Measurements from ENCODE around the gene ISOC2.
"Not testable (repeated sequence)": the region's sequence is repeated elsewhere in the genome, so short reads cannot be mapped to it uniquely, and the experiment has no call there.

The ISOC2 gene

GRCh38 chr19:55440411-55441105 lies 20.9 kb downstream of the ISOC2 start:
- DNase-seq (ENCODE audit: low read depth in 2 of 2) = no peak

GRCh38 chr19:55439052-55439451 lies 22.4 kb downstream of the ISOC2 start:
- DNase-seq (ENCODE audit: low read depth in 2 of 2) = no peak

DNA sequence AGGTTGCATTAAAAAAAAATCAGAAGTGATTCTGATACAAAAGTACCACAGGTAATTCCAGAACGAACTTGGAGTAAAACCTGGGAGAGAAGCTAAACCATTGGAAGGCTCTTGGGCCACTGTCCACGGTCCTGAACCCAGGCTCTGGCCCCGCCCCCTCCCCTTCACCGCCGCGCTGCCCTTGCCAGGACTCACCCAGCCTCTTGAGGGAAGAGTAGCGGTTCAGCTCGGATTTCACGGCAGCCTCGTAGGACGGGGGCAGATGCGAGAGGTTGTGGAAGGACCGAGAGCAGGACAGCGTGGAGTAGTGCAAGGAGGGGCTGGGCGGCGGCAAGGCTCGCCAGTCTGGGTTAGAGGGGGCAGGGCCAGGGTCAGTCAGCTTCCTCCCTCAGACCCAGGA lies 24.0 kb downstream of the ISOC2 start:
- no peak for DNase-seq (ENCODE audit: low read depth in 2 of 2)

DNA sequence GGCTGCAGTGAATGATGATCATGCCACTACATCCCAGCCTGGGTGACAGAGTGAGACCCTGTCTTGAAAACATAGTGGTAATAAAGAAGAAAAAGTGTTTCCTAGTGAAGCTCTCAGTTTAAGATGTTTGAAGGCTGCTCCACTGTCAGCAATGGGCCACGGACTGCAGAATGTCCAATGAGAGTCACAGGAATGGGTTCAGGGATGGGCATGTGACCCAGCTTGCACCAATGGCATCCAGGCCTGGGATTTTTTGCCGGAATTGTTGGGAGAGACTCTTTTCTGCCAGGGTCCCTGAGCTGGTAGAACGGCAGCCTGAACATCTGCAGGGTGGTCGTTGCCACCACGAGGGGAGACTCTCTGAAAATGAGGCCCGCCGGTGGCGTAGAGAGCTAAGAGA lies 24.6 kb downstream of the ISOC2 start:
- DNase-seq (ENCODE audit: low read depth in 2 of 2) = no peak

DNA sequence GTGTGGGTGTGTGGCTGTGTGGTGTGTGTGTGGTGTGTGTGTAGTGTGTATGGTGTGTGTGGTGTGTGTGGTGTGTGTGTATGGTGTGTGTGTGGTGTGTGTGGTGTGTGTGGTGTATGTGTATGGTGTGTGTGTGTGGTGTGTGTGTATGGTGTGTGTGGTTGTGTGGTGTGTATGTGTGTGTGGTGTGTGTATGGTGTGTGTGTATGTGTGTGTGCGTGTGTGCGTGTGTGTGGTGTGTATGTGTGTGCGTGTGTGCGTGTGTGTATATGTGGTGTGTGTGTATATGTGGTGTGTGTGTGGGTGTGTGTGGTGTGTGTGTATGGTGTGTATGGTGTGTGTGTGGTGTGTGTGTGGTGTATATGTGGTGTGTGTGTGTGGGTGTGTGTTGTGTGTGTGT lies 26.4 kb downstream of the ISOC2 start:
- DNase-seq (ENCODE audit: low read depth in 2 of 2) = no peak

GRCh38 chr19:55434356-55434919 lies 27.0 kb downstream of the ISOC2 start:
- no peak for DNase-seq (ENCODE audit: low read depth in 2 of 2)

- DNase-seq (ENCODE audit: low read depth in 2 of 2) = no peak
Observed at GRCh38 chr19:55433292-55433691, 28.1 kb downstream of the ISOC2 start.

- DNase-seq (ENCODE audit: low read depth in 2 of 2) = no peak
Observed at GRCh38 chr19:55432241-55432959, 29.0 kb downstream of the ISOC2 start.

DNA sequence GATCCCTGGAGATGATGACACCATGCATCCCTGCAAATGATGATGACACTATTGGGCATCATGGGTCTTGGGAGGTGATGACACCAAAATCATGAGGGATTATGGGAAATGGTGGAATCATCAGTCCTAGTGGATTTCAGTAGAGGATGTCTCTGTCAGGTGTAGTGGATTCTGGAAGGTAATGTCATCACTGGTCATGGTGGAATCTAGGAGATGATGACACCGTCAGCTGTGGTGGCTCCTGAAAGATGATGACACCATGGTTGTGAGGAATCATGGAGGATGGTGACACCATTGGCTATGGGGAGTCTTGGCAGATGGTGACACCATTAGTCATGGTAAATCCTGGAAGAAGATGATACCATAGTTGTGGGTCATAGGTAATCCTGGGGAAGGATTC lies 30.3 kb downstream of the ISOC2 start:
- no peak for DNase-seq (ENCODE audit: low read depth in 2 of 2)

DNA sequence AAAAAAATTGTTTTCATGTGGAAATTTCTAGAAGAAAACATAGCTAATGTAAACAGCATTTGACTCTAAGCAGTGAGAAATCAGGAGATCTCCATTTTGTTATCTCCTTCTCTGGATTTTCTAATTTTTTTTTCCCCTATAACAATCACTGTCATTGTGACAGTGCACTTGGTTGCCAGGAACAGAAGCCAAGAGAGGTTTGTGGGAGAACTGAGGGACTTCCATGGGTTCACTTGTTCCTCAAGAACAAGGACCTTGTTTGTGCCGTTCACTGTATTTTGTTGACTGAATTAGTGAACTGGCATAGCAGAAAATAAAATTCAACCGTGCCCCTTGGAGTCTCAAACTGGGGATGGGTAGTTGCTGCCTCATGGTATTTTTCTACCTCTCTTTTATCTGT lies 35.4 kb downstream of the ISOC2 start:
- DNase-seq (ENCODE audit: low read depth in 2 of 2) = no peak

DNA sequence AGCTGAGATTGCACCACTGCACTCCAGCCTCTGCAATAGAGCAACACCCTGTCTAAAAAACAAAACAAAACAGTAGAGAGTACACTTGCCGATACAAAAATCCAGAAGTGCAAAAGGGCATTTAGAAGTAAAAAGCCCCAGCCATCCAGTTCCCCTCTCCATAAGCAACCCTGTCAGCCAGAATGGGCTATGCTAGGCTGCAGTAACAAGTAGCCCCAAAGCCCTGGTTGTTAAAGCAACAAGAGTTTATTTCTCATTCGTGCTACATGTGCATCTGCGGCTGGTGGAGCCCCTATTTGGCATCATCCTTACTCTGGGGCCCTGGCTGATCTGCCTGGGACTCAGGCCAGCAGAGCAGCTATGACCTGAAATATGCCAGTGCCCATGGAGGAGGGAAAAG lies 36.9 kb downstream of the ISOC2 start:
- no peak for DNase-seq (ENCODE audit: low read depth in 2 of 2)

- DNase-seq (ENCODE audit: low read depth in 2 of 2) = no peak
Observed at GRCh38 chr19:55423225-55424005, 38.0 kb downstream of the ISOC2 start.

DNA sequence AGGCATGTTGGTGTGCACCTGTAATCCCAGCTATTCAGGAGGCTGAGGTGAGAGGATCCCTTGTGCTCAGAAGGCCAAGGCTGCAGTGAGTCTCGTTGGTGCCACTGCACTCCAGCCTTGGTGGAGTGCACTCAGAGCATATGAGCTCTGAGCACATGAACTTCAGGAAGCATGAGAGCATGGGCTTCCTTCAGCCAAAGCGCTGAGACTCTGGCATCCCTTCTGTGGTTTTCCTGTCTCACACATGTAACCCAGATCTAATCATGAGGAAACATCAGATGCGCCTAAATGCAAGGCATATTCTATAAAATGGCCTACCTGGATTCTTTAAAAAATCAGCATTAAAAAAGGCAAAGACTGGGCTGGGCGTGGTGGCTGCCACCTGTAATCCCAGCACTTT lies 40.2 kb downstream of the ISOC2 start:
- DNase-seq (ENCODE audit: low read depth in 2 of 2) = not testable (repeated sequence)

DNA sequence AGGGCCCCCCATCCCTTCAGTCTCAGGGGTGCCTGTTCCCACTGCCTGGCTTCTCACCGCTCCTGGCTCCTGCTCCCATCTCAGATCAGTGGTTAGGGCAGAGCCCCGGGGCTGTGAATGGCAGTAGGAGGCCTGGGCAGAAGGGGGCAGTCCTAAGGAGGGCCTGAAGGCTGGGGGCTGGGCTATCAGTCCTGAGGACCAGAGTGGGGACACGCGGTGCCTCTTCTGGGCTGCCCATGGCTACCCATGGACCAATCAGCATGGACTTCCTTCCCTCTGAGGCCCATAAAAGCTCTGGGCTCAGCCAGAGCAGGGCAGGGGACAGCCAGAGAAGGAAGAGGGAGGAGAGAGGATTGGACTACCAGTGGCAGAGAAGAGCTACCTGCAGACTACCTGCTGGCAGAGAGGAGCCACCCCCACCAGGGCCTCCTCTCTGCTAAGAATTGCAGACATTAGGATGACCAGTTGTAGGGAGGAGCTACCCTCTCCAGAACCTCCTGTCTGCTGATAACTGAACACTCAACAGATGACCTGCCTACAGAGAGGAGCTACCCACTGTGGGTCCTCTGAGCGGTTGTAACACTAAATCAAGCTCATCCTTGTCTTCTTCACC lies 41.7 kb downstream of the ISOC2 start:
- no peak for DNase-seq (ENCODE audit: low read depth in 2 of 2)

GRCh38 chr19:55419103-55419502 lies 42.3 kb downstream of the ISOC2 start:
- no peak for DNase-seq (ENCODE audit: low read depth in 2 of 2)

DNA sequence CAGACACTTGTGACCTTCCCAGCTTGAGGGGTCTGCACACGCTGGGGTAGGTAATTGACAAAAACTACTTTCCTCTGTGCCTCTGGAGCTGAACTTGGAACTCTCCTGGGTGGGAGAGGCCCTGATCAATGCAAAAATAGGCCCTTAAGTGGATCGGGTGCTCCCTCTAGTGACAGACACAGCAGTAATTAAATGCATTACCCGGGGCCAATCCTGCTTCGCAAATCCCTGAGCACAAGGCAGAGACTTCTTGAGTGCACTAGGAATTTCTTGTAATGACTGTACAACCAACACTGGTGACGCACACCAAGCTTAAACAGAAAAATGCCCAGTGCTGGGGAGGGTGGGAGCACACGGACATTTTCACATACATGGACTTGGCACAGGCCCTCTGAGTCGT lies 43.3 kb downstream of the ISOC2 start:
- peak in 1 of 2 donors; percentile 20 for DNase-seq (ENCODE audit: low read depth in 2 of 2)

DNA sequence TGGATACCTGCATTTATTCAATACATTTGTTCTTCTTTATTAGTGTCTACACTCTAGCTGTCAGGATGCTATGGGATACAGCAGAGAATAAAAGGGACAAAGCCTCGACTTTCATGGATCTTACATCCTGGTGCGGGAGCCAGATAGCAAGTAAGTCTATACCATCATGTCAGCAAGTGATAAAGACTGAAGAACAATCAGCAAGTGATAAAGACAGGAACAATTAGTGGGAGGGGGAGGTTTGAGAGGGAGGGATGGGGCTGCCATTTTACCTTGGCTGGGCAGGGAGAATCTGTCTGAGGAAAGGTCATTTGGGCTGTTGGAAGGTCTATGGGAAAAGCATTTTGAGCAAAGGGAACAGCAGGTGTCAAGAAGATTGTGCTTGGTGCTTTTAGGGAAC lies 51.3 kb downstream of the ISOC2 start:
- DNase-seq (ENCODE audit: low read depth in 2 of 2) = no peak

DNA sequence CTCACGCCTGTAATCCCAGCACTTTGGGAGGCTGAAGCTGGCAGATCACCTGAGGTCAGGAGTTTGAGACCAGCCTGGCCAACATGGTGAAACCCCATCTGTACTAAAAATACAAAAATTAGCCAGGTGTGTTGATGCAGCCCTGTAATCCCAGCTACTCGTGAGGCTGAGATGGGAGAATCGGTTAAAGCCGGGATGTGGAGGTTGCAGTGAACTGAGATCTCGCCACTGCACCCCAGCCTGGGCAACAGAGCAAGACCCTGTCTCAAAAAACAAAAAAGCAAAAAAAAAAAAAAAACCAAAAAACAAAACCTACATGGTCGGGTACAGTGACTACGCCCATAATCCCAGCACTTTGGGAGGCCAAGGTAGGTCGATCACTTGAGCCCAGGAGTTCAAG lies 52.3 kb downstream of the ISOC2 start:
- DNase-seq (ENCODE audit: low read depth in 2 of 2) = not testable (repeated sequence)

- no peak for DNase-seq (ENCODE audit: low read depth in 2 of 2)
Observed at GRCh38 chr19:55408533-55408872, 52.9 kb downstream of the ISOC2 start.

DNA sequence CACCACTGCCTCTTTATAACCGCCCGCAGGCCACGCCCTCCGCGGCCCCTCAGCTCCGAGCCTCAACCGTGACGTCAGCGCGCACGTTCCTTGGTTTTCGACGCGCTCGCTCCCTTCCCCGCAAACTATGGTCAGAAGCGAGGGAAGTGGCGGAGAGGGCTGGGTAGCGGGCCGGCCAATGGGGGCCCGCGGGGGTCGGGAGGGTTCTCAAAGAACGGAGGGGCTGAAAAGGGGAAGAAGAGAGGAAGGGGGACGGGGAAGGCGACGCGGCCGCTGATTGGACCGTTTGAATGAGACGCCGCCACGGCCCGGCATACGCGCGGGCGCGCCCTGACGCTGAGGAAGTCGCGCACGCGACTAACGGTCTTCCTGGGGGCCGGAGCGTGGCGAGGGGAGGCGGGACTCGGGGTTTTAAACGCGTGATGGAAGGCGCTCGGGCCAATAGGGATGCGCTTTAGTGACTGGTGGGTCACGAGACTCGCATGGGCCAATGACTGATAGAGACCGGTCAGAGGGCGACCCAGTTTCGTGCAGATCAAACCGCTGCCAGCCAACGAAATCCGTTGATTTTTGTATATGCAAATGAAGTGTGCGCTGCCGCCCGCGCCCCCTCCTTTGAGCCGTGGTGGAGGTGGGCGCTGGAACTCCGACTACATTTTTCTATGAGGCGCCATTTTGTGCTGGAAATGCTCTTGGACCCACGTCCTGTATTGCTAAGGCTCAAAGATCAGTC lies 53.5 kb downstream of the ISOC2 start:
- peak; percentile 90 to 93 for DNase-seq (ENCODE audit: low read depth in 2 of 2)

GRCh38 chr19:55407550-55407799 lies 54.0 kb downstream of the ISOC2 start, which contains the start of gene UBE2S:
Gene UBE2S, minus strand, starts transcription at chr19:55407788. Its CDS starts 199 bp downstream, at chr19:55407589.
- not testable (repeated sequence) for DNase-seq (ENCODE audit: low read depth in 2 of 2)

Data from stimulated activated CD8-positive, alpha-beta memory T cell treated with anti-CD3 and anti-CD28 coated beads, Interleukin-2, amount 100 ng/mL, for 1 hour (primary cell).